ENCODE data around the gene CD55. TPM values are rescaled to one million over a fixed set of nuclear protein-coding genes. Genes with fewer than 3 reads are reported as not detected.

Gene CD55
- total and polyA plus RNA-seq, 5 donors = 39.7 to 93.4 (median 63.2) TPM

DNA sequence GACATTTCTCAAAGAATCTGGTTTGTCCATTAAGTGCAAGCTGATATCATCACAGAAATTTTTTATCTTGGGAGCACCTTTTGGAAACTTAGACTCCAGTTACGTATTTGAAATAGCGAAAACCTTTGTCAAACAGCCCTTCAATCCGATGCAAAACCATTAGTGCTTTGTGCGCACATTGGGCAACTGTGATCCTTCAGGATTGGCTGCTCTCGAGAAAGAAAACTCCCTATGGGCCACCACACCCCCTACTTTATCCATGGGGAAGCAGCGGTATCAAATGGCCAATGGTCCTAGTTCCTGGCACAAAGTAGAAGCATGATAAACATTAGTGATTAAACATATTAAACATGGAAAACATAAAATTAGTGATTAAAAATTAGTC, 16.0 kb upstream of the CD55 start:
- 79% methylated on average over 6 of the region's 6 CpGs for WGBS
- Histone ChIP-seq H3K27ac (ENCODE audit: low read length) (no peak overlapping the region), H3K4me1 (ENCODE audit: control insufficient read depth, insufficient read depth, low read length) (peaks cover 3% of the 10 kb centered on the region), H3K4me3 (ENCODE audit: low read length) (no peak overlapping the region), H3K9me3 (ENCODE audit: control insufficient read depth, low read length) (no peaks in the 10 kb centered on the region), H3K27me3 (ENCODE audit: control insufficient read depth, insufficient read depth) (no peaks in the 10 kb centered on the region)
- no peak for ATAC-seq
- intact Hi-C loops (cut with DNase I) = no loop called here
- DNase-seq = no peak

GRCh38 chr1:207306023-207306422, 15.5 kb upstream of the CD55 start:
- Histone ChIP-seq H3K4me1 (ENCODE audit: control insufficient read depth, insufficient read depth, low read length) (peaks cover 3% of the 10 kb centered on the region), H3K4me3 (ENCODE audit: low read length) (no peak overlapping the region), H3K27me3 (ENCODE audit: control insufficient read depth, insufficient read depth) (no peaks in the 10 kb centered on the region), H3K27ac (ENCODE audit: low read length) (no peak overlapping the region), H3K9me3 (ENCODE audit: control insufficient read depth, low read length) (no peaks in the 10 kb centered on the region)
- WGBS = 90% methylated on average over 1 of the region's 1 CpG
- intact Hi-C loops (cut with DNase I) = no loop called here
- DNase-seq (no peak), ATAC-seq (no peak)

- intact Hi-C loops (cut with DNase I) = no loop called here
- no peak for DNase-seq
- Histone ChIP-seq H3K4me3 (ENCODE audit: low read length) (no peak overlapping the region), H3K27ac (ENCODE audit: low read length) (no peak overlapping the region), H3K9me3 (ENCODE audit: control insufficient read depth, low read length) (no peaks in the 10 kb centered on the region), H3K27me3 (ENCODE audit: control insufficient read depth, insufficient read depth) (no peaks in the 10 kb centered on the region), H3K4me1 (ENCODE audit: control insufficient read depth, insufficient read depth, low read length) (peaks cover 3% of the 10 kb centered on the region)
- peak in 1 of 2 donors; percentile 57 for ATAC-seq
- WGBS = 68% methylated on average over 5 of the region's 5 CpGs
Measured at GRCh38 chr1:207306603-207307002, 14.9 kb upstream of the CD55 start.

DNA sequence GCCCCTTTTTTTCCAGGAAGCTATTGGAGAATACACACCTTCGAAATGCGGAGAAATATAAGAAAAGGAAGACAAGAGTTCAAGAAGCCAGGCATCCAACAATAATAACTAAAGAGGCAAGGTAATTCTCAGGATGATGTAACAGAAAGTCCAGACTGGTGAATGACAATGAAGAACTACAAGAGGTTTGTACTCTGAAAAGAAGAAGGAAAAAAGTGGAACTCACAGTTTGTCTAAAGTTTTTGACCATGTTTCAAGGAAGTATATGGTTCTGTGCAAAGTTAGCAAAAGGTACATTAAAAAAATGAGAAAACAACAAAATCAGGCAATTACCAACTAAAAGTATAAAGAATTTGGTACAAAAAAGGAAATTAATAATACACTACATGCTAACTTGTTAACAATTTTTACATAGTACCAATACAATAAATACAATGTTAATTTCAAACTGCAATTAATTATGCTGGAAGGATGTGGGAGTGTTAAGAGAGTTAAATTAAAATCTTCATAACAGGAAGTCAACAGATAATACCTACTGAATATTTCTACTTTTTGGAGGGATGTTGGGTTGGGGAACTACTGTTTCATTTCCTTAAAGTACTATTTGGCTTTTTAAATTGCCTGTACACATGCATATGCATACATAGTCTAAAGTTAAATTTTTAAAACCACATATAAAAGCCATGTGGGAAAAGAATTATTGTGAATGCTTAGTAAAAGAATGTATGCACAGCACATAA, 12.9 kb upstream of the CD55 start:
- DNase-seq (no peak), ATAC-seq (no peak)
- no peak overlapping the region for H3K27ac ChIP-seq (ENCODE audit: low read length)
- H3K27me3 ChIP-seq (ENCODE audit: control insufficient read depth, insufficient read depth) = no peaks in the 10 kb centered on the region
- intact Hi-C loops (cut with DNase I) = no loop called here
- 92% methylated on average over 2 of the region's 2 CpGs for WGBS
- H3K4me3 ChIP-seq (ENCODE audit: low read length) = no peak overlapping the region
- no peaks in the 10 kb centered on the region for H3K9me3 ChIP-seq (ENCODE audit: control insufficient read depth, low read length)
- peaks cover 3% of the 10 kb centered on the region for H3K4me1 ChIP-seq (ENCODE audit: control insufficient read depth, insufficient read depth, low read length)

DNA sequence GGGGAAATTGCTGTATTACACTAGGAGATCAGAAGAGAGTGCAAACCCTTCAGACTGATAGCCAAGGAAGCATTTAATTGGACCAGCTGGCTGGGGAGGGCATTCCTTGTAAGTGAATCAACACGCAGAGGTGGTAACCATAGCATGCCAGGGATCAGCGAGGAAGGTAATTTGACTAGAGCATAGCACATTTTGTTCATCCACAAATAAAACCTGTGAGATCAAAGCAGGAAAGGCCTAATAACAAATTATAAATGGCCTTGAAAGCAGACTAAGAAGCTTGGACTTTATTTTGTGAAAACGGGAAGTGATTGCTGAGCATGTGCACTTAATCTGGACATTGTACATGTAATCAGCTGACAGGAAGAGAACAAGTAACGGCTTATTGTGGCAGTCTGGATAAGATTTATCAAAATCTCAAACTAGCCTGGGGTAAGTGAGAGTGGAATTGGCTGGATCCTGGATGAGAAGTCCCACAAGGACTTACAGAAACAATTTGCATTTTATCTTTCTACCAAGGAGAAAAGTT, 11.7 kb upstream of the CD55 start:
- no peaks in the 10 kb centered on the region for H3K9me3 ChIP-seq (ENCODE audit: control insufficient read depth, low read length)
- H3K27me3 ChIP-seq (ENCODE audit: control insufficient read depth, insufficient read depth) = no peaks in the 10 kb centered on the region
- intact Hi-C loops (cut with DNase I) = no loop called here
- WGBS = 15% methylated on average over 4 of the region's 4 CpGs
- H3K4me1 ChIP-seq (ENCODE audit: control insufficient read depth, insufficient read depth, low read length) = peaks cover 3% of the 10 kb centered on the region
- peak overlapping the region; percentile 27 for H3K4me3 ChIP-seq (ENCODE audit: low read length)
- peak overlapping the region; percentile 29 for H3K27ac ChIP-seq (ENCODE audit: low read length)
- peak in 1 of 3 donors; percentile 19 for DNase-seq
- peak; percentile 79 to 84 for ATAC-seq

DNA sequence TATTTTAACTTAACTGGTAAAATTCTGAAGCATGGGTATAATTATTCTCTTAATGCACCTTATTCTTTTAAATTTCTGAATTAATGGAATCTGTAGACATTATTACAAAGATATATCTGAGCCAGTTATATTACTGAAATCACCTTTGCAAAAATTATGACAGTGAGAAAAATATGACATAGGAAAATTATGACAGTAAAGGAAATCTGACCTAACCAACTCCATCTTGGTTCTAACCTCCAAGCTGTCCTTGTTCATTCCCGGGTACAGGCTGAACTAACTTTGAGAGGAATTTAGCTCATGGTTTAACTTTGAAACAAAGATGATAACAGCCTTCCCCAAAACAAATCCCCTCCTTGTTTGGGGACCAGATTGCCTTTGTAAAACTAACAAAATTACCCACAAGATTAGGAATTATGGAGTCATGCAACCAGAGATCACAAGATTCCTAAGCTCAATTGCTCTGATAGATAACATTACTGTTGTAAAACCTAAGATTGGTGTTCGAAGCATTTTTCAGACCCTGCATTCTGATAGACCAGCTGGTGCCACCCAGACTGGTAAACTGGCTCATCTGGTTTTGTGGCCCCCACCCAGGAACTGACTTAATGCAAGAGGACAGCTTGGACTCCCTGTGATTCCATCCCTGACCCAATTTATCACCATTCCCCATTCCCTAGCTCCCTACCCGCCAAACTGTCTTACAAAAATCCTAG, 9.4 kb upstream of the CD55 start:
- 78% methylated on average over 3 of the region's 3 CpGs for WGBS
- ATAC-seq = no peak
- Histone ChIP-seq H3K9me3 (ENCODE audit: control insufficient read depth, low read length) (no peaks in the 10 kb centered on the region), H3K4me3 (ENCODE audit: low read length) (no peak overlapping the region), H3K4me1 (ENCODE audit: control insufficient read depth, insufficient read depth, low read length) (peaks cover 3% of the 10 kb centered on the region), H3K27me3 (ENCODE audit: control insufficient read depth, insufficient read depth) (no peaks in the 10 kb centered on the region), H3K27ac (ENCODE audit: low read length) (peak overlapping the region; percentile 36)
- no peak for DNase-seq
- intact Hi-C loops (cut with DNase I) = no loop called here

- 72% methylated on average over 1 of the region's 1 CpG for WGBS
- Histone ChIP-seq H3K9me3 (ENCODE audit: control insufficient read depth, low read length) (no peaks in the 10 kb centered on the region), H3K27ac (ENCODE audit: low read length) (peak overlapping the region; percentile 36), H3K4me1 (ENCODE audit: control insufficient read depth, insufficient read depth, low read length) (peaks cover 3% of the 10 kb centered on the region), H3K4me3 (ENCODE audit: low read length) (no peak overlapping the region), H3K27me3 (ENCODE audit: control insufficient read depth, insufficient read depth) (no peaks in the 10 kb centered on the region)
- intact Hi-C loops (cut with DNase I) = no loop called here
- no peak for DNase-seq
- no peak for ATAC-seq
Measured at GRCh38 chr1:207312604-207312920, 8.9 kb upstream of the CD55 start.

GRCh38 chr1:207313131-207313530, 8.3 kb upstream of the CD55 start:
- intact Hi-C loops (cut with DNase I) = no loop called here
- Histone ChIP-seq H3K27me3 (ENCODE audit: control insufficient read depth, insufficient read depth) (no peaks in the 10 kb centered on the region), H3K4me3 (ENCODE audit: low read length) (no peak overlapping the region), H3K9me3 (ENCODE audit: control insufficient read depth, low read length) (no peaks in the 10 kb centered on the region), H3K27ac (ENCODE audit: low read length) (no peak overlapping the region), H3K4me1 (ENCODE audit: control insufficient read depth, insufficient read depth, low read length) (peaks cover 3% of the 10 kb centered on the region)
- DNase-seq (no peak), ATAC-seq (no peak)

GRCh38 chr1:207314816-207315215, 6.7 kb upstream of the CD55 start:
- Histone ChIP-seq H3K4me1 (ENCODE audit: control insufficient read depth, insufficient read depth, low read length) (peaks cover 2% of the 10 kb centered on the region), H3K27ac (ENCODE audit: low read length) (no peak overlapping the region), H3K27me3 (ENCODE audit: control insufficient read depth, insufficient read depth) (no peaks in the 10 kb centered on the region), H3K4me3 (ENCODE audit: low read length) (no peak overlapping the region), H3K9me3 (ENCODE audit: control insufficient read depth, low read length) (no peaks in the 10 kb centered on the region)
- no peak for DNase-seq
- intact Hi-C loops (cut with DNase I) = no loop called here
- ATAC-seq = no peak

DNA sequence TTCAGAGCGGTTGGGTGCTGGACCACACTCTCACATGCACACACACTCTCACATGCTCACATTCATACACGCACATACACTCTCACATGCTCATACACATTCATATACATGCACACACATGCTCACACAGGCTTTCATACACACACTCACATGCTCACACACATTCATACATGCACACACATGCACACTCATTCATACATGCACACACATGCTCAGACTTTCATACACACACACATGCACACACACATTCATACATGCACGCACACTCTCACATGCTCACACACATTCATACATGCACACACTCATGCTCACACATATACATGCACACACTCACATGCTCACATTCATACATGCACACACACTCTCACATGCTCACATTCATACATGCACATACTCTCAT, 6.0 kb upstream of the CD55 start:
- no peaks in the 10 kb centered on the region for H3K9me3 ChIP-seq (ENCODE audit: control insufficient read depth, low read length)
- no peak for DNase-seq
- whole genome bisulfite sequencing = 96% methylated on average over 3 of the region's 3 CpGs
- H3K4me1 ChIP-seq (ENCODE audit: control insufficient read depth, insufficient read depth, low read length) = peaks cover 2% of the 10 kb centered on the region
- intact Hi-C loops (cut with DNase I) = no loop called here
- no peak overlapping the region for H3K27ac ChIP-seq (ENCODE audit: low read length)
- no peak for ATAC-seq
- H3K4me3 ChIP-seq (ENCODE audit: low read length) = no peak overlapping the region
- no peaks in the 10 kb centered on the region for H3K27me3 ChIP-seq (ENCODE audit: control insufficient read depth, insufficient read depth)

GRCh38 chr1:207316141-207316540, 5.3 kb upstream of the CD55 start:
- peaks cover 2% of the 10 kb centered on the region for H3K4me1 ChIP-seq (ENCODE audit: control insufficient read depth, insufficient read depth, low read length)
- H3K27me3 ChIP-seq (ENCODE audit: control insufficient read depth, insufficient read depth) = no peaks in the 10 kb centered on the region
- no peaks in the 10 kb centered on the region for H3K9me3 ChIP-seq (ENCODE audit: control insufficient read depth, low read length)
- no peak overlapping the region for H3K4me3 ChIP-seq (ENCODE audit: low read length)
- no peak overlapping the region for H3K27ac ChIP-seq (ENCODE audit: low read length)
- DNase-seq = no peak
- ATAC-seq = no peak
- intact Hi-C loops (cut with DNase I) = no loop called here
